Naive thymus-derived CD4-positive, alpha-beta T cell (primary cell): ENCODE measurements around the gene JMJD1C. TPM values are rescaled to one million over a fixed set of nuclear protein-coding genes. Genes with fewer than 3 reads are reported as not detected.
A peak's percentile ranks its signal among the peaks of the same experiment; 100 is the strongest.

Source experiments
- ATAC-seq: fragments of 150-1000 bp; cut with Tn5 transposase; 2 replicates; pipeline ENCODE4 v1.10.0; 2021; ENCODE audit warnings: mild to moderate bottlenecking, moderate library complexity
- CTCF ChIA-PET: fragments of 350-600 bp; sonication (Branson Sonifier 250); formaldehyde crosslinking; loops from one replicate; lab custom pipeline; 2021; ENCODE audit warnings: antibody characterized with exemption; lab: Charles Lee
- POLR2A ChIA-PET: fragments of 350-600 bp; sonication (Branson Sonifier 250); formaldehyde crosslinking; loops from one replicate; lab custom pipeline; 2021; ENCODE audit warnings: antibody characterized with exemption, inconsistent platforms; lab: Charles Lee
- DNase-seq, 9 donors: peaks; one replicate each; pipeline versions ENCODE4 v3.0.0 to v3.0.0-alpha.2; 2020 to 2022; ENCODE audit warnings: mixed read lengths in 1 of 9
- H3K27ac ChIP-seq: one replicate; pipeline ENCODE4 v1.7.0; 2013; ENCODE audit warnings: mild to moderate bottlenecking, low read depth, low read length, moderate library complexity
- H3K27me3 ChIP-seq, 2 donors: one replicate each; pipeline ENCODE4 v1.7.0; 2013; ENCODE audit warnings: low read length in 2 of 2, mild to moderate bottlenecking in 2 of 2, moderate library complexity in 2 of 2; ENCODE audit not compliant: control insufficient read depth in 2 of 2, insufficient read depth in 2 of 2
- H3K36me3 ChIP-seq, 3 experiments: 1 replicate in 2 of 3; 2 replicates in 1 of 3; pipeline ENCODE4 v1.7.0; 2013; ENCODE audit warnings: low read length in 3 of 3, mild to moderate bottlenecking in 3 of 3, moderate library complexity in 1 of 3; ENCODE audit not compliant: insufficient read depth in 3 of 3, control insufficient read depth in 2 of 3
- H3K4me1 ChIP-seq, 2 donors: one replicate each; pipeline ENCODE4 v1.7.0; 2013; ENCODE audit warnings: low read length in 2 of 2, mild to moderate bottlenecking in 2 of 2, moderate library complexity in 1 of 2; ENCODE audit not compliant: control insufficient read depth in 2 of 2, insufficient read depth in 2 of 2
- H3K4me3 ChIP-seq: 2 replicates; pipeline ENCODE4 v1.7.0; 2013; ENCODE audit warnings: mild to moderate bottlenecking, low read length
- H3K9me3 ChIP-seq, 3 experiments: 1 replicate in 2 of 3; 2 replicates in 1 of 3; pipeline ENCODE4 v1.7.0; 2013; ENCODE audit warnings: low read length in 3 of 3; ENCODE audit not compliant: control insufficient read depth in 2 of 3
- H3K27ac Mint-ChIP-seq, 9 donors: one replicate each; pipeline ENCODE4 v1.8.0; 2020 to 2022; ENCODE audit warnings: mixed read lengths in 9 of 9, mild to moderate bottlenecking in 8 of 9, moderate library complexity in 5 of 9, inconsistent platforms in 2 of 9
- H3K27me3 Mint-ChIP-seq, 5 donors: one replicate each; pipeline ENCODE4 v1.8.0; 2021 to 2022; ENCODE audit warnings: mixed read lengths in 5 of 5, mild to moderate bottlenecking in 1 of 5
- H3K36me3 Mint-ChIP-seq, 5 donors: one replicate each; pipeline ENCODE4 v1.8.0; 2020 to 2022; ENCODE audit warnings: mixed read lengths in 5 of 5, mild to moderate bottlenecking in 3 of 5, inconsistent platforms in 1 of 5
- H3K4me1 Mint-ChIP-seq, 7 donors: one replicate each; pipeline ENCODE4 v1.8.0; 2020 to 2022; ENCODE audit warnings: mixed read lengths in 7 of 7, mild to moderate bottlenecking in 3 of 7, inconsistent platforms in 1 of 7
- H3K4me3 Mint-ChIP-seq, 10 donors: one replicate each; pipeline ENCODE4 v1.8.0; 2020 to 2022; ENCODE audit warnings: mild to moderate bottlenecking in 10 of 10, mixed read lengths in 10 of 10, moderate library complexity in 6 of 10, inconsistent platforms in 2 of 10
- H3K9me3 Mint-ChIP-seq, 11 donors: one replicate each; pipeline ENCODE4 v1.8.0; 2020 to 2022; ENCODE audit warnings: mixed read lengths in 11 of 11, mild to moderate bottlenecking in 4 of 11, inconsistent platforms in 1 of 11, moderate library complexity in 1 of 11
- intact Hi-C, 2 donors: fragments of 100-400 bp; cut with micrococcal nuclease; formaldehyde crosslinking; loops; one replicate each; pipeline ENCODE4 v1.15.1; 2023
- polyA plus RNA-seq, 2 donors: library from polyadenylated mRNA; unstranded; fragments of 300-500 nt; fragmentation: Illumina TruSeq; gene quantifications; one replicate each; pipeline ENCODE4 v1.2.3, GENCODE V29; 2021
- total RNA-seq, 6 experiments: library from RNA in 5 of 6; stranded (reverse) in 5 of 6; gene quantifications; 1 replicate in 5 of 6; 2 replicates in 1 of 6; pipeline ENCODE4 v1.2.3 and lab custom pipeline; 2021 to 2026

JMJD1C gene
- total and polyA plus RNA-seq, 7 experiments from 2014 or later = 59.0 to 331 (median 120) TPM

DNA sequence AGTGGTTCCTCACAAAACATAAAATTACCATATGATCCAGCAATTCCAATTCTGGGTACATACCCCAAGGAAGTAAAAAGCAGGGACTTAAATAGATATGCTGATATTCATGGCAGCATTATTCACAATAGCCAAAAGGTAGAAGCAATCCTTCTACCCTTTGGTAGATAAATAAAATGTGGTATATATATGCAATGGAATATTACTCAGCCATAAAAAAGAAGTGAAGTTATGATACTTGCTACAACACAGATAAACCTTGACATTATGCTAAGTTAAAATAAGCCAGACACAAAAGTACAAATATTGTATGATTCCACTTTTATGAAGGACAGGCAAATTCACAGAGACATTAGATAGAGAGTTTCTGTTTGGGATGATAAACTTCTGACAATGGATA, 13.3 kb downstream of the JMJD1C start:
- Histone ChIP-seq H3K27me3 (no peaks in the 10 kb centered on the region), H3K36me3 (no peaks in the 10 kb centered on the region), H3K4me1 (no peaks in the 10 kb centered on the region), H3K4me3 (no peak overlapping the region), H3K9me3 (no peaks in the 10 kb centered on the region), H3K27ac (no peak overlapping the region)
- no peaks in the 10 kb centered on the region for H3K27me3 Mint-ChIP-seq
- H3K4me1 Mint-ChIP-seq = peaks cover 0 to 59% (median 29%) of the 10 kb centered on the region in 7 donors
- intact Hi-C loops = no loop called here
- DNase-seq = no peak
- peaks cover 0 to 5% (median 0%) of the 10 kb centered on the region in 11 donors for H3K9me3 Mint-ChIP-seq
- ChIA-PET POLR2A (no interaction called here), CTCF (no interaction called here)
- no peak overlapping the region for H3K4me3 Mint-ChIP-seq
- no peak overlapping the region for H3K27ac Mint-ChIP-seq
- peaks cover 5 to 23% (median 12%) of the 10 kb centered on the region in 5 donors for H3K36me3 Mint-ChIP-seq
- ATAC-seq = no peak

DNA sequence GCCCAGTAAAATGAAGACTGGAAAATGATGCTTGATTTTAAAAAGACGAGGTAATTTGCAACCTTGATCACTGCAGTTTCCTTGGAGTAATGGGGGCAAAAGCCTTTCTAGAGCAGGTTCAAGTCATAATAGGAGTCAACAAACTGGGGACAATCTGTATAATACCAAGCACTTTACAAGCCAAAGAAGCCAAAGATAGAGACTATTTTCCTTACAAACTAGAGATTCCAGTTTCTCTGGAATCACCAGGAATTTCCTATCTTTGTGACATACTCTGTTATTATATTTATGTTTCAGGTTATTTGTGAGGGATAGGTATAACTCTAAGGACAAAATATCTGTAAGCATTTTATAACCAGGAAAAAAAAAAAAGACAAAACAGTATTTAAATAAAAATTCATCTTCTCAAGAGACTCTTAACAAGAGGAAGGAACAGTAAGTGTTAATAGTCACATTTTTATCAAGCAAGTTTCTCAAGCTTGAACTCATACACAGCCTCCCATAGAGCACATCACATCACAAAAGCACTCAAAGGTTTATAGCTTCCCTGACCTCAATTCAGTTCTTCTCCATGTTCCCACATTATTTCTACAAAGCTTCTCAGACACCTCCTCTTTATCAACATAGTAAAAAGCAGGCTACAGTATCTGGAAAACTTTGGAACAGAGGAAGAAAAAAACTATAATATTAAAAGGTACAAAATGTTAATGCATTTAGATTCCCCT, 18.9 kb downstream of the JMJD1C start:
- Mint-ChIP-seq H3K36me3 (peaks cover 0 to 16% (median 3%) of the 10 kb centered on the region in 5 donors), H3K4me1 (peaks cover 0 to 62% (median 41%) of the 10 kb centered on the region in 7 donors), H3K27ac (no peak overlapping the region), H3K4me3 (no peak overlapping the region), H3K27me3 (no peaks in the 10 kb centered on the region), H3K9me3 (peaks cover 0 to 2% (median 0%) of the 10 kb centered on the region in 11 donors)
- no peaks in the 10 kb centered on the region for H3K27me3 ChIP-seq
- intact Hi-C loops = no loop called here
- no peaks in the 10 kb centered on the region for H3K36me3 ChIP-seq
- ChIA-PET POLR2A (no interaction called here), CTCF (interaction anchor here (0.5 to 0.7 kb wide), 2 partner anchors 123 to 178 kb away, joined by 4 to 5 read pairs; no protein-coding TSS in a partner anchor)
- no peaks in the 10 kb centered on the region for H3K9me3 ChIP-seq
- H3K4me1 ChIP-seq = no peaks in the 10 kb centered on the region
- DNase-seq (no peak), ATAC-seq (no peak)
- no peak overlapping the region for H3K4me3 ChIP-seq
- H3K27ac ChIP-seq = no peak overlapping the region

- CTCF ChIA-PET = no interaction called here
- H3K27ac Mint-ChIP-seq = peak overlapping the region in 2 of 9 donors; percentile 2 to 4
- no peak for ATAC-seq
Observed at GRCh38 chr10:63441404-63441803, 24.4 kb downstream of the JMJD1C start.

GRCh38 chr10:63439607-63440006, 26.2 kb downstream of the JMJD1C start:
- no peaks in the 10 kb centered on the region for H3K27me3 ChIP-seq

More at GRCh38 chr10:63441404-63441803, 24.4 kb downstream of the JMJD1C start:
- intact Hi-C loops = loop anchor here in 1 of 2 donors (5.0 kb wide), 1 partner anchor 34 kb away; no protein-coding TSS in a partner anchor
- Histone ChIP-seq H3K36me3 (no peaks in the 10 kb centered on the region), H3K27me3 (no peaks in the 10 kb centered on the region), H3K9me3 (no peaks in the 10 kb centered on the region), H3K27ac (no peak overlapping the region), H3K4me1 (peaks cover 0 to 8% of the 10 kb centered on the region in 2 donors), H3K4me3 (no peak overlapping the region)
- POLR2A ChIA-PET = no interaction called here
- Mint-ChIP-seq H3K27me3 (no peaks in the 10 kb centered on the region), H3K4me3 (peak overlapping the region in 1 of 10 donors; percentile 13), H3K9me3 (no peaks in the 10 kb centered on the region), H3K4me1 (peaks cover 7 to 41% (median 33%) of the 10 kb centered on the region in 7 donors), H3K36me3 (peaks cover 0 to 9% (median 0%) of the 10 kb centered on the region in 5 donors)
- DNase-seq = no peak

DNA sequence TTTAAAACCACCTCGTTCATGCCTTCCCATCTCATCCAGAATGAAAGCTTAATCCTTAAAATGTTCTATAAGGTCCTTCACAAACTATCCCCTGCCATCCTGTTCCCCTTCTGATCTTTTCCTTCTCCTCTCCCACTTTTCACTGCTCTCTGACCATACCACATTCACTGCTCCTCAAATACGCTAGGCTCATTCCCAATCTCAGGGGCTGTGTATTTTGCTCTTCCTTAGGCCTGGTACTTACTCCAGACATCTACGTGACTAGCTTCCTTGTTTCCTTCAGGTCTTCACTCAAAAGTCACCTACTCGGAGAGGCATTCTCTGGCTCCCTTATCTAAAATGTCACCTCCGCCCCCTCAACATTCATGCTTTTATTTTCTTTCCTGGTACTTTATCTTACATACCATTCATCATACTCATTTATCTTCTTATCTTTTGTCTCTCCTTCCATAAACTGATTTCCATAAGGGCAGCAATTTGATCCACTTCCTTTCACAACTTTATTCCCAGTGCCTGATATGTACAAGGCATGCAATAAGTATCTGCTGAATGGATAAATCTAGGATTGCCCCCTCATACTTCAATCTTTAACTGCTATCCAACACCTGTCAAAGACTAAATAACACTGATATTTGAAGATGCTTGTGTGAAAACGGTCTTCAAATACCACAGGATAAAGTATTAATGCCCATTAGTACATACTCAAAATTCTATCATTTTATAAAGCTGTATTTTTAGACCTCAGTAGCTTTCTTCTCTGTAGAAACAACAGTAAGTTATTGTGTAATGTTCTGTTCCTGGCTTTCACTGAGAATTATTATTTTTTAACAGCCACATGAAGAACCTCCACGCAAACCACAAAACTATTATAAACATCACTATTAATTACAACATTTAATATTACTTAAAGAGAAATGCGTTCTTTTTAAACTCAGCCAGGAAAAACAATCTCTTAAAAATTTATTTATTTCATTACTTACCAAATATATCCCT, 27.0 kb downstream of the JMJD1C start:
- Mint-ChIP-seq H3K4me3 (no peak overlapping the region), H3K9me3 (no peaks in the 10 kb centered on the region), H3K27ac (no peak overlapping the region), H3K4me1 (peaks cover 11 to 40% (median 34%) of the 10 kb centered on the region in 7 donors), H3K36me3 (no peaks in the 10 kb centered on the region), H3K27me3 (no peaks in the 10 kb centered on the region)
- intact Hi-C loops = no loop called here
- CTCF ChIA-PET = no interaction called here
- no peaks in the 10 kb centered on the region for H3K27me3 ChIP-seq
- ATAC-seq (no peak), DNase-seq (no peak)
- no peaks in the 10 kb centered on the region for H3K36me3 ChIP-seq
- H3K27ac ChIP-seq = no peak overlapping the region
- H3K9me3 ChIP-seq = no peaks in the 10 kb centered on the region
- H3K4me3 ChIP-seq = no peak overlapping the region
- H3K4me1 ChIP-seq = peaks cover 0 to 8% of the 10 kb centered on the region in 2 donors
- POLR2A ChIA-PET = no interaction called here

More at GRCh38 chr10:63439607-63440006, 26.2 kb downstream of the JMJD1C start:
- CTCF ChIA-PET = no interaction called here
- H3K4me1 Mint-ChIP-seq = peaks cover 11 to 36% (median 30%) of the 10 kb centered on the region in 7 donors
- H3K9me3 Mint-ChIP-seq = no peaks in the 10 kb centered on the region
- Histone ChIP-seq H3K36me3 (no peaks in the 10 kb centered on the region), H3K9me3 (no peaks in the 10 kb centered on the region), H3K27ac (no peak overlapping the region), H3K4me1 (peaks cover 0 to 8% of the 10 kb centered on the region in 2 donors), H3K4me3 (no peak overlapping the region)
- no peak overlapping the region for H3K4me3 Mint-ChIP-seq
- H3K27me3 Mint-ChIP-seq = no peaks in the 10 kb centered on the region
- ATAC-seq = no peak
- H3K36me3 Mint-ChIP-seq = no peaks in the 10 kb centered on the region
- intact Hi-C loops = loop anchor here in 1 of 2 donors (5.0 kb wide), 1 partner anchor 32 kb away; no protein-coding TSS in a partner anchor
- no peak for DNase-seq
- H3K27ac Mint-ChIP-seq = no peak overlapping the region
- POLR2A ChIA-PET = no interaction called here

DNA sequence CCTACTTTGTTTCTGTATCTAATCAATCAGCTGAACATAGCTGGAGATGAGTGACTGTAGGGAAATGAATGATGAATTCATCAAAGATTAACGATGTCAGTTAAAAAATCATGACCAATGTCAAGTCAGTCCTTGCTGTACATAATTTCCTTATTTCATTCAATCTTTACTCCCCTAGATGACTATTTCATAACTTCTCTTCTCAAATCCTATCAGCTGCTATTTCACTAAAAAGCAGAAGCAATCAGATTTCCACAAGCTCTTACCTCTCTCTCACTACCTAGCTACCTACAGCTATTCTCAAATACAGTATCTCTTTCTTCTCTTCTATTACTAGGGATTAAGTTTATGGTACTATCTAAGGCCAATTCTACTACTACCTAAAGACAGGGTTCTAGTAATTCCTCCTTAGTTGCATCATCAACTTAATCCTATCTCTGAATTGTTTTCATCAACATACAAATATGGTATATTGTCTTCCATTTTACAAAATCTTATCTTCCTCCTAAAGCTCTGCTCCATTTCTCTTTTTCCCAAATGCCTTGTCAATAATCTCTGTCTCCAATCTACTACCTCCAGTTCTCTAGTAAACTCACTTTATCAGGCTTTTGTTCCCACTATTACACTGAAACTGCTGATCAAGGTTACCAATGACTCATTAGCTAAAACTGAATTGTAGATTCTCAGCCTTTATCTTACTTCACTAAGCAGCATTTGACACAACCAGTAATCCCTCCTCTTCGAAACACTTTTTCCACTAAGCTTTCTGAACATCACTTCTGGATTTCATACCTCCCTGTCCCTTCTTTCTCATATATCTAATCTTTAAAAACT, 28.4 kb downstream of the JMJD1C start:
- Histone ChIP-seq H3K27ac (no peak overlapping the region), H3K4me1 (peaks cover 0 to 8% of the 10 kb centered on the region in 2 donors), H3K4me3 (no peak overlapping the region), H3K27me3 (no peaks in the 10 kb centered on the region), H3K9me3 (no peaks in the 10 kb centered on the region), H3K36me3 (no peaks in the 10 kb centered on the region)
- Mint-ChIP-seq H3K4me1 (peaks cover 13 to 32% (median 26%) of the 10 kb centered on the region in 7 donors), H3K27ac (no peak overlapping the region), H3K36me3 (peaks cover 0 to 2% (median 2%) of the 10 kb centered on the region in 5 donors), H3K4me3 (no peak overlapping the region), H3K9me3 (no peaks in the 10 kb centered on the region), H3K27me3 (no peaks in the 10 kb centered on the region)
- ChIA-PET POLR2A (no interaction called here), CTCF (no interaction called here)
- DNase-seq (no peak), ATAC-seq (no peak)
- intact Hi-C loops = loop anchor here in 1 of 2 donors (2.0 kb wide), 1 partner anchor 13 kb away; no protein-coding TSS in a partner anchor
